Ectodermal cell (in vitro differentiated cells): Measurements from ENCODE around the gene SMIM17. TPM values are rescaled to one million over a fixed set of nuclear protein-coding genes. Genes with fewer than 3 reads are reported as not detected.

ENCODE experiments used
- H3K27ac ChIP-seq: 2 replicates; pipeline ENCODE4 v1.7.0; 2013; ENCODE audit warnings: mild to moderate bottlenecking, low read depth, low read length; ENCODE audit not compliant: insufficient read depth, poor library complexity, severe bottlenecking
- H3K27me3 ChIP-seq: 2 replicates; pipeline ENCODE4 v1.7.0; 2013; ENCODE audit warnings: mild to moderate bottlenecking, low read length; ENCODE audit not compliant: insufficient read depth, control insufficient read depth, poor library complexity, severe bottlenecking
- H3K36me3 ChIP-seq: one replicate; pipeline ENCODE4 v1.7.0; 2013; ENCODE audit warnings: low read length; ENCODE audit not compliant: control insufficient read depth, insufficient read depth
- H3K4me1 ChIP-seq: one replicate; pipeline ENCODE4 v1.7.0; 2013; ENCODE audit warnings: low read length; ENCODE audit not compliant: control insufficient read depth, insufficient read depth
- H3K4me3 ChIP-seq: 2 replicates; pipeline ENCODE4 v1.7.0; 2013; ENCODE audit warnings: low read depth, low read length, control low read depth; ENCODE audit not compliant: insufficient read depth
- H3K9me3 ChIP-seq: 2 replicates; pipeline ENCODE4 v1.7.0; 2013; ENCODE audit warnings: mild to moderate bottlenecking, low read length, moderate library complexity; ENCODE audit not compliant: control insufficient read depth
- WGBS, 2 experiments: methylation state at CpG; one replicate each; pipeline ENCODE4 v1.1.7; 2013; ENCODE audit warnings: missing lambda C conversion rate in 2 of 2; 5-methylcytosine and 5-hydroxymethylcytosine counted together
- polyA plus RNA-seq, 4 experiments: library from polyadenylated mRNA; stranded (reverse); fragments of 50-300 nt; gene quantifications; one replicate each; pipeline ENCODE4 v1.2.3, GENCODE V29; 2013

Gene SMIM17
- 0.91 TPM for polyA plus RNA-seq (2013, experiment 1 of 4)
- polyA plus RNA-seq (2013, experiment 2 of 4), result 1.3 TPM
- polyA plus RNA-seq (2013, experiment 3 of 4), result 0.69 TPM
- polyA plus RNA-seq (2013, experiment 4 of 4), result 1.2 TPM

DNA sequence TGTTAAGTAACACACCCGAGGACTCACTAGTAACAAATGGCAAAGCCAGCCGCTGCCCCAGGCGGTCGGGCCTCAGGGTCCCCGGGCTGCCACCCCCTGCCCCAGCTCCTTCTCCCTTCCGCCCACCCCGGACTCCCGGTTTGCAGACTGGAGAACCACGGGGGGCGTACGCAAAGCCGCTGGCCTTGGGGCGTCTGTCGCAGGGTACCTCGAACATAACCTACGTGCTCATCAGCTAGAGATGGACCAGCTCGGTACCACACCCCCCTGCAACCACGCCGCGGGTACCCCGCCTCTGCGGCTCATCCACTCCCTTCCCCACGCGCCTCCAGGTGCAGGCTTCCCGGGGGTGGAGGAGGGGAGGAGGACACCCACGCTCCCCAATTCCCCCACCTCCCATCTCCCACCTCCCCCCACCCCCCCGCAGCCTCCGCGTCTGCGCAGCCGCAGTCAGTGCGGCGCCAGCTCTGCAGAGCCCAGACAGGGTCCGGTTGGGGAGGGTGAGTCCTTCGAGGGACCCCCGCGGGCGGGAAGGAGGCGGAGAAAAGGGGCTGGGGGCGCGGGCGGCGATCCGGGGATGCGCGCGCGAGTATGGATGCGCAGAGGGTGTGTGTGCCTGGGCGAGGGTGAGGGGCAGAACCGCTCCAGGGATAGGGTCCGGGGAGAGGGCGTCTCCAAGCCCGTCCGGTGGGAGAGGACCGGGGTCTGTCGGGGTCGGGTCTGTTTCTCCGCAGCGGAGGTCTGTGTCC, at the start of gene SMIM17:
Gene SMIM17, plus strand, starts transcription at position 449 of the 749 bp plus-strand sequence. CDS start 2,509 bp downstream, outside the sequence.
- no peak within 1 kb of the TSS for H3K4me3 ChIP-seq
- H3K27ac ChIP-seq, result no peak within 1 kb of the TSS
- WGBS, 2 experiments, result 92% methylated on average over 53 to 58 of the region's 60 CpGs
- no peaks in the 10 kb centered on the region for H3K27me3 ChIP-seq
- no peaks in the 10 kb centered on the region for H3K4me1 ChIP-seq
- H3K36me3 ChIP-seq, result no peaks in the 10 kb centered on the region
- peaks cover 7% of the 10 kb centered on the region for H3K9me3 ChIP-seq

DNA sequence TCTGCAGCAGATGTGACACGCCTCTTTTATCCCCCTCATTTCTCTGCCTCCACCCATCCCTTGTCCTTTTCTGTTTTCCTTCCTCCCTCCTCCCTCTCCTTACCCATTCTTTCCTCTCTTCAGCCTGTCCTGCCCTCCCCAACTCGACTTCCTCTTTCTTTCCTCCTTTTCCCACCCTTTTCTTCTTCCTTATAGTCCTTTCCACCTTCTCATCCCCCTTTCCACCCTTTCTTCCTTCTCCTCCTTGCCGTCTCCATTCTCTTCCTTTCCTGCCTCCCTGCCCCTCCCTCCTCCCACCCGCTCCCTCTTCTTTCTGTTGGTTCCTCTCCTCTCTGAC, 48.5 kb upstream of the SMIM17 start:
- peaks cover 8% of the 10 kb centered on the region for H3K36me3 ChIP-seq
- WGBS, 2 experiments, result 71 to 74% methylated on average over 4 of the region's 4 CpGs
- peaks cover 7% of the 10 kb centered on the region for H3K9me3 ChIP-seq
- H3K4me3 ChIP-seq, result no peak overlapping the region
- H3K27ac ChIP-seq, result no peak overlapping the region
- H3K27me3 ChIP-seq, result no peaks in the 10 kb centered on the region
- no peaks in the 10 kb centered on the region for H3K4me1 ChIP-seq

DNA sequence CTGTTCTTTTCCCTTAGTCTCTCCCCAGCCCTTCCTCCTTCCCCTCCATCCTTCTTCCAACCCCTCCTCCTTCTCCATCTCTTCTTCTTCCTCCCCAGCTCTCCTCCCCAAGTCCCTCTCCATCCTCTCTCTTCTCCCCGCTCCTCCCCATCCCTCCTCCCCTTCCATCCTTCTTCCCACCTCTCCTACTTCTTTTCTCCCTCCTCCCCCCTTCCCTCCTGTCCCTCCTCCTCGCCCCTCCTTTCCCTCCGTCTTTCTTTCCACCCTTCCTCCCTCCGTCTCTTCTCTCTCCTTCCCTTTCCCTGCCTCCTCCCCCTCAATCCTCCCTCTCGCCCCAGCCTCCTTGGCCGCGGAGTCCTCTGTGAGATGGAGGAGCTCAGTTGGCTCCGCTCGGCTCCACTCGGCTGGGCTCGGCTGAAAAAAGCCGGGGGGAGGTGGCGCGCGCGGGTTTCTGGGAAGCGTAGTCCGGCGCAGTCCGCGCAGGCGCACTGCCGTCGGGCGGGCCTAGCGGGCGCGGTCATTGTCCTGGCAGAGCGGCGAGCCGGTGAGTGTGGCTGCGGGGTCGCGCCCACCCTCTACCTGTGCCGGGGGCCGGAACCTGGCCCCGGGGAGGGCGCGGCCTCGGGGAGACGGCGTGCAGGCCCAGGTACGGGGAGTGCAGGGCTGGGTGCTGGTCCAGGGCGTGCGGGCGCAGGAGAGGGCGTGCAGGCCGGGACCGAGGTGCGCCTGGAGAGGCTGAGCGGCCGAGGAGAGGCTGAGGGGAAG, 48.0 kb upstream of the SMIM17 start, which contains the start of gene ZNF71:
Gene ZNF71, plus strand, starts transcription at position 520 of the 765 bp plus-strand sequence. CDS start 6,257 bp downstream, outside the sequence.
- Histone ChIP-seq H3K36me3 (peaks cover 8% of the 10 kb centered on the region), H3K9me3 (peaks cover 5% of the 10 kb centered on the region), H3K4me1 (no peaks in the 10 kb centered on the region), H3K4me3 (peak within 1 kb of the TSS; percentile 78), H3K27me3 (no peaks in the 10 kb centered on the region), H3K27ac (no peak within 1 kb of the TSS)
- 1% methylated on average over 52 of the region's 52 CpGs for WGBS, 2 experiments

DNA sequence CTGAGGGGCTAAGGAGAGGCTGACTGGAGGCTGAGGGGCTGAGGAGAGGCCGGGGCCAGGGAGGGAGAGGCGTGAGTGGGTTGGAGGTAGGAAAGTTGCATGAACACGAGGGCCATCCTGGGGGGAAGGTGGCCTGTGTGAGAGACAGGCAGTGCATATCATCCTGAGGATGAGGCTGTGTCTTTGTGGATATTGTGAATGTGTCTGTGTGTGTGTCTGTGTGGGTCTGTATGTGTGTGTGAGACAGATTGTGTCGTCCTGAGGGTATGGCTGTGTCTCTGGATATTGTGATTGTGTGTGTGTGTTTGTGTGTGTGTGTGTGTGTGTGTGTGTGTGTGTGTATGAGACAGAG, 47.4 kb upstream of the SMIM17 start:
- Histone ChIP-seq H3K27ac (no peak overlapping the region), H3K27me3 (no peaks in the 10 kb centered on the region), H3K36me3 (peaks cover 10% of the 10 kb centered on the region), H3K4me3 (peak overlapping the region; percentile 78), H3K9me3 (peaks cover 3% of the 10 kb centered on the region), H3K4me1 (no peaks in the 10 kb centered on the region)
- 1% methylated on average over 4 of the region's 4 CpGs for WGBS, 2 experiments

DNA sequence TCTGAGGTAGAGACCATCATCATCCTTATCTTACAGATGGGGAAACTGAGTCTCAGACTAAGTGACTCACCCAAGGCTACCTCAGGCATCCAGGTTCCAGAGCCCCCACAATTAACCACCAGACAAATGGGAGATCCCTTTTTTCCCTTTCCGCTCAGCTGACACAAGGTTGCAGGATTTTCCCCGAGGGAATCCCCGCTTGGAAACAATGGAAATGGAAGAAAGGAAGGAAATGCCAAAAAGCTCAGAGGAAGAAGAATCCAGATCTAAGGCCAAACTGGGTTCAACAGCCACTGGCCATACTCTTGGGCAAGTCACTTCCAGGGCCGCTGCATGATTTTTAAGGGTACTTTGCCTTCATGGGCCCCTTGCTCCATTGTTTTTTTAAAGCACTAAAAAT, 46.3 kb upstream of the SMIM17 start:
- H3K9me3 ChIP-seq, result peaks cover 3% of the 10 kb centered on the region
- no peaks in the 10 kb centered on the region for H3K4me1 ChIP-seq
- no peak overlapping the region for H3K4me3 ChIP-seq
- H3K36me3 ChIP-seq, result peaks cover 21% of the 10 kb centered on the region
- WGBS, 2 experiments, result 71 to 72% methylated on average over 4 of the region's 4 CpGs
- H3K27me3 ChIP-seq, result no peaks in the 10 kb centered on the region
- no peak overlapping the region for H3K27ac ChIP-seq

DNA sequence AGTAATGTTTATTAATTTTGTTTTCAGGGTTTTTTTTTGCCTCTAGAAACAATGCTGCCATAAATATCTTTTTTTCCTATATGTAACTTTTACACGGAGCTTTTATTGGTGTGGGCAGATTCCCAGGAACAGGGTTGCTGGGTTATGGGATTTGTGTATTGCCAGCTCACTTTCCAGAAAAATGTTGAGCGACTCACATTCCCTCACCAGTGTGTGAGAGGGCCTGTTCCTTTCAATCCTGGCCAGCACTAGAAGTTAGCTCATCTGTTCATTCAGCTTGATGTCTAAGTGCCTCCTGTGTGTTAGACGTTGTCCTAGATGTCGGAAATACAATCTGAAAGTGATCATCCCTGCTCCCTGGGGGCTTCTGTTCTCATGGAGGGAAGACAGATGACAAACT, 45.3 kb upstream of the SMIM17 start:
- WGBS, 2 experiments, result 95 to 98% methylated on average over 3 to 4 of the region's 4 CpGs
- Histone ChIP-seq H3K9me3 (peaks cover 5% of the 10 kb centered on the region), H3K27me3 (no peaks in the 10 kb centered on the region), H3K4me3 (no peak overlapping the region), H3K27ac (no peak overlapping the region), H3K4me1 (no peaks in the 10 kb centered on the region), H3K36me3 (peaks cover 29% of the 10 kb centered on the region)

DNA sequence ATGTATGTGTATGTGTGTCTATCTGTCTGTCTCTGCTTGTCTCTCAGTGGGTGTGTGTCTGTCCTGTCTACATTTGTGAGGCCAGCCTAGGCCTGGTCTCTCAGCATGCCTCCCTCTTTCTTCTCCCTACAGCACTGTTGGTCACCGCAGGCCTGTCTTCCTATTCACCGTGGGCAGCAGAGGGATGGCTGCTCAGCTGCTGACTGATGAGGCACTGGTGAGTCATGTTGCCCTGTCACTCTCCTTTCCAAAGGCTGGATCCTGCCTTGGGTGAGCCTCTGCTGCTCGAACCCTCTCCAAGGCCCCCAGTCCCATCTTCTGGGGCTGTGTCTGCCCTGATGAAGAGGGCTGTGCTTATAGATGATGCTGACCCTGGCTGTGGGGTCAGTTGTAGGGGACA, 41.6 kb upstream of the SMIM17 start:
- 93 to 94% methylated on average over 3 of the region's 3 CpGs for WGBS, 2 experiments
- Histone ChIP-seq H3K4me3 (no peak overlapping the region), H3K36me3 (peaks cover 38% of the 10 kb centered on the region), H3K27me3 (no peaks in the 10 kb centered on the region), H3K27ac (no peak overlapping the region), H3K9me3 (peaks cover 7% of the 10 kb centered on the region), H3K4me1 (no peaks in the 10 kb centered on the region)

DNA sequence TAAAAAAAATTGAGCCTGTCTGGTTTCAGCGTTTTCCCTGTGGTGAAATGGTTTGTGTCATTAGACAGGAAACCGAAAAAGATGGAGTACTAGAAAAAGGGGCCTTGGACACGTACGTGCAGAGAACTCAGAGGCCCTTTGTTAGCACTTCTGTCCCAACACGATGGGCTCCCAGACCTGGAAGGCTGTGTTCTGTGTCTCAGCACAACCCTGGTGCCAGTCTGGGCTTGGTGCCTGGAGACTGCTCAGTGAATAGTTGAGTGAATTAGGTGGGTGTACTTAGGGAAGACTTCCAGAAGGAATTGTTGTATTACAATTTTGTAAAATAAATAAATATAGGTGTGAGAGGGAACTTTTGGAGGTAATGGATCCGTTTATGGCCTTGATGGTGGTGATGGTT, 39.1 kb upstream of the SMIM17 start:
- Histone ChIP-seq H3K4me3 (no peak overlapping the region), H3K9me3 (peaks cover 4% of the 10 kb centered on the region), H3K36me3 (peaks cover 29% of the 10 kb centered on the region), H3K27me3 (no peaks in the 10 kb centered on the region), H3K27ac (no peak overlapping the region), H3K4me1 (no peaks in the 10 kb centered on the region)
- 78 to 80% methylated on average over 5 to 6 of the region's 6 CpGs for WGBS, 2 experiments

DNA sequence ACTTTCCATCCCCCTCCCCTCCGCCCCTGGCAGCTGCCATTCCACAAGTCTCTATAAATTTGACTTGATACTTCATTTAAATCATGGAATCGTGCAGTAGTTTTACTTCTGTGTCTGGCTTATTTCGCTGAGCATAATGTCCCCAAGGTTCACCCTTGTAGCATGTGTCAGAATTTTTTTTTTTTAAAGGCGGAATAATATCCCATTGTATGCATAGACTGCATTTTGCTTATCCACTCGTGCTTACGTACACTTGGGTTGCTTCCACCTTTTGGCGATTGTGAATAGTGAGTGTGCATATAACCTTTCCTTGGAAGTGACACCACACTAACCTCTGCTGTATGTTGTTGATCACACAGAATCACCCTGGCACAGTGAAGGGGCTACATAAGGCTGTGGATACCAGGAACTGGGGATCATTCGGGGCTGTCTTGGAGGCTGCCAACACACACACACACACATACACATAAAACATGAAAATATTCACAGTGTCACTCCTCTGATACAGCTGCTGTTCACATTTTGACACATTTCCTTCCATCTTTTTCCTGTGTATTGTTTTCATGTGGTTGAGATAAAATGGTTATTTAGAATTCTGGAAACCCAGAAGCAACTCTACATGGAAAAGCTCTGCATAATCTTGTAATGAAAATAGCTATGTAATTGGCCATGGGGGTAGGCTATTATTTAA, 34.5 kb upstream of the SMIM17 start:
- WGBS, 2 experiments, result 95 to 96% methylated on average over 8 of the region's 8 CpGs
- H3K4me1 ChIP-seq, result no peaks in the 10 kb centered on the region
- no peaks in the 10 kb centered on the region for H3K27me3 ChIP-seq
- peaks cover 2% of the 10 kb centered on the region for H3K9me3 ChIP-seq
- H3K4me3 ChIP-seq, result no peak overlapping the region
- H3K36me3 ChIP-seq, result peaks cover 6% of the 10 kb centered on the region
- no peak overlapping the region for H3K27ac ChIP-seq

DNA sequence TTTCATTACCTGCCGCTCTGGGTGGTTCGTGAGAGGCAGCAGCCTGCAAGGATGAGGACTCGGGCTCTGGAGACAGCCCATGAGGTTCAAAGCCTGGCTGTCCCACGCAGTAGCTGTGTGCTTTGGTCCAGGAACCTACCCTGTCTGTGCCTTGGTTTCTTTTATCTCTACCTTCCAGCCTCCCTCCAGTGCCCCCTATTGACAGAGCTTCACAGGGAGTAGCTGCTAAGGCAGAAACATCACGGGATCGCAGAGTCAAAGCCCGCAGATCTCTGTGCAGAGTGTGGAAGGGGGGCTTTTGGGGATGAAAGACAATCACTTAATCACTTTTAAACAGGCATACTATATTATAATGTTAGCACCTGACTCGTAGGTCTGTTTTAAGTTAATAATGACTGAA, 31.7 kb upstream of the SMIM17 start:
- Histone ChIP-seq H3K27me3 (no peaks in the 10 kb centered on the region), H3K27ac (no peak overlapping the region), H3K9me3 (no peaks in the 10 kb centered on the region), H3K4me3 (no peak overlapping the region), H3K4me1 (no peaks in the 10 kb centered on the region), H3K36me3 (peaks cover 13% of the 10 kb centered on the region)
- WGBS, 2 experiments, result 83 to 84% methylated on average over 8 of the region's 8 CpGs
